ENCODE measurements around the gene PLK5. TPM values are rescaled to one million over a fixed set of nuclear protein-coding genes. Genes with fewer than 3 reads are reported as not detected.

The PLK5 gene
- total RNA-seq, 1 experiment from 2014 or later, result 0.57 TPM

DNA sequence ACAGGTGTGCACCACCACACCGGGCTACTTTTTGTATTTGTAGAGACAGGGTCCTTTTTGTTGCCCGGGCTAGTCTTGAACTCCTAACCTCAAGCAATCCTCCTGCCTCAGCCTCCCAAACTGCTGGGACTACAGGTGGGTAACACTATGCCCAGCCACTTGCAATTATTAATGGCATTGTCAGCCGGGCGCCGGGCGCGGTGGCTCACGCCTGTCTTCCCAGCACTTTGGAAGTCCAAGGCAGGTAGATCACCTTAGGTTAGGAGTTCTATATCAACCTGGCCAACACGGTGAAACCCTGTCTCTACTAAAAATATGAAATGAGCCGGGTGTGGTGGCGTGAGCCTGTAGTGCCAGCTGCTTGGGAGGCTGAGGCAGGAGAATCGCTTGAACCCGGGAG lies 47.0 kb downstream of the PLK5 start:
- peaks cover 0 to 6% (median 0%) of the 10 kb centered on the region in 3 experiments; a peak in 2 of 7 replicates for H3K36me3 Mint-ChIP-seq (ENCODE audit: insufficient read depth in 1 of 3, low read depth in 3 of 3)
- no peak overlapping the region for H2BK120ac ChIP-seq (ENCODE audit: low read depth, low read length, poor library complexity, severe bottlenecking)
- no peaks in the 10 kb centered on the region for H3K79me1 ChIP-seq (ENCODE audit: insufficient read depth, low read depth, low read length, poor library complexity, severe bottlenecking)
- no peak overlapping the region for H4K5ac ChIP-seq (ENCODE audit: insufficient read length, low read depth, low read length)
- H3K4me1 ChIP-seq (ENCODE audit: insufficient read depth, low read length), result no peaks in the 10 kb centered on the region
- H4K20me1 ChIP-seq (ENCODE audit: control insufficient read depth, insufficient read depth, insufficient read length), result no peaks in the 10 kb centered on the region
- no peak overlapping the region for H3K27ac ChIP-seq (ENCODE audit: insufficient read length, low read depth, low read length)
- peaks cover 38% of the 10 kb centered on the region for H3K27me3 Mint-ChIP-seq (ENCODE audit: low read depth)
- no peak overlapping the region for H3K14ac ChIP-seq (ENCODE audit: insufficient read depth, low read length)
- H3K9me3 Mint-ChIP-seq, result peaks cover 2 to 3% of the 10 kb centered on the region in 2 experiments; a peak in 2 of 5 replicates
- no peak overlapping the region for H4K91ac ChIP-seq (ENCODE audit: insufficient read length, low read depth, low read length)
- no CpG with 5 or more reads among the region's 13 CpGs for WGBS (ENCODE audit: extremely low coverage, insufficient read length, low lambda C conversion rate)
- H2AFZ ChIP-seq (ENCODE audit: low read length), result no peak overlapping the region
- no peak overlapping the region for H3T11ph ChIP-seq (ENCODE audit: low read length)
- no peak overlapping the region for H2BK12ac ChIP-seq (ENCODE audit: insufficient read length, low read depth, low read length)
- H3K9me3 ChIP-seq (ENCODE audit: control insufficient read depth, low read depth, low read length), result no peaks in the 10 kb centered on the region
- no peaks in the 10 kb centered on the region for H3K23me2 ChIP-seq (ENCODE audit: insufficient read length, low read depth, low read length, poor library complexity, severe bottlenecking)
- DNase-seq, result no peak
- peaks cover 2 to 9% of the 10 kb centered on the region in 2 experiments; a peak in 3 of 4 replicates for H3K4me1 Mint-ChIP-seq
- no peak overlapping the region for H2BK15ac ChIP-seq (ENCODE audit: low read depth, low read length)
- H3K18ac ChIP-seq (ENCODE audit: insufficient read length, low read depth, low read length), result no peak overlapping the region
- no peak overlapping the region for H2AK5ac ChIP-seq (ENCODE audit: insufficient read length, low read length)
- H3K4me3 Mint-ChIP-seq, result no peak overlapping the region
- H2BK20ac ChIP-seq (ENCODE audit: low read depth, low read length, poor library complexity, severe bottlenecking), result no peak overlapping the region
- no peak overlapping the region; a peak in 1 of 7 replicates for H3K27ac Mint-ChIP-seq
- no peak overlapping the region for H3K9ac ChIP-seq (ENCODE audit: extremely low read depth, insufficient read length, low read length)
- H3K79me2 ChIP-seq (ENCODE audit: insufficient read depth, low read length), result peaks cover 4% of the 10 kb centered on the region; the same call in 1 of the 2 replicates
- no peak overlapping the region for H3K4ac ChIP-seq (ENCODE audit: low read depth, low read length)
- H2BK5ac ChIP-seq (ENCODE audit: insufficient read length, low read length), result no peak overlapping the region
- no peaks in the 10 kb centered on the region; the same call in 1 of the 2 replicates for H3K27me3 ChIP-seq (ENCODE audit: insufficient read depth, low read length)
- no peak overlapping the region for H3K23ac ChIP-seq (ENCODE audit: insufficient read length, low read depth, low read length)
- TF ChIP-seq, protein P1, sequence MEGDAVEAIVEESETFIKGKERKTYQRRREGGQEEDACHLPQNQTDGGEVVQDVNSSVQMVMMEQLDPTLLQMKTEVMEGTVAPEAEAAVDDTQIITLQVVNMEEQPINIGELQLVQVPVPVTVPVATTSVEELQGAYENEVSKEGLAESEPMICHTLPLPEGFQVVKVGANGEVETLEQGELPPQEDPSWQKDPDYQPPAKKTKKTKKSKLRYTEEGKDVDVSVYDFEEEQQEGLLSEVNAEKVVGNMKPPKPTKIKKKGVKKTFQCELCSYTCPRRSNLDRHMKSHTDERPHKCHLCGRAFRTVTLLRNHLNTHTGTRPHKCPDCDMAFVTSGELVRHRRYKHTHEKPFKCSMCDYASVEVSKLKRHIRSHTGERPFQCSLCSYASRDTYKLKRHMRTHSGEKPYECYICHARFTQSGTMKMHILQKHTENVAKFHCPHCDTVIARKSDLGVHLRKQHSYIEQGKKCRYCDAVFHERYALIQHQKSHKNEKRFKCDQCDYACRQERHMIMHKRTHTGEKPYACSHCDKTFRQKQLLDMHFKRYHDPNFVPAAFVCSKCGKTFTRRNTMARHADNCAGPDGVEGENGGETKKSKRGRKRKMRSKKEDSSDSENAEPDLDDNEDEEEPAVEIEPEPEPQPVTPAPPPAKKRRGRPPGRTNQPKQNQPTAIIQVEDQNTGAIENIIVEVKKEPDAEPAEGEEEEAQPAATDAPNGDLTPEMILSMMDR (conservative IDR thresholded peaks at IDR 0.05), result no peak
- H3K56ac ChIP-seq (ENCODE audit: insufficient read length, low read depth, low read length), result no peak overlapping the region
- no peak overlapping the region for H3K4me2 ChIP-seq (ENCODE audit: insufficient read depth, insufficient read length, low read length)
- no peak overlapping the region for H4K8ac ChIP-seq (replicated peaks; ENCODE audit: insufficient read length, low read depth, low read length)
